ENCODE measurements around the gene MRC1.

MRC1 gene

DNA sequence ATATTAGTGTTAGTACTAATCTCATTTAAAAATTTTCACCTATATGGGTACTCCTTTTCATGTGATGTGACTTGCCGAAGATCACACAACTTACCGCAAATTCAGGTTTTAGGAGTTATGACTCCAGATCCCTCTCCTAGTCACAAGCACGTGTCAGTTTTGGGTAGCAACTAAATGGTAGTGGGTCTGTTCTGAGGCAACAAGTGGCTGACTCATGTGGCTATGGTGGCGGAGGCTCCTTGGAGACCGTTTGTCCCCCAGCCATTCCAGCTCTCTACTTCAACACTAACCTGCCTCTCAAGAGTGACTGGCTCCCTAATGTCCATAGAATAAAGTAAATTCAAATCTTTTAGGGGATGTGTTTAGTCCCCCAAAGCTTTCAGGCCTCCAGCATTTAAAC lies 39.5 kb downstream of the MRC1 start:
- no peak for DNase-seq

DNA sequence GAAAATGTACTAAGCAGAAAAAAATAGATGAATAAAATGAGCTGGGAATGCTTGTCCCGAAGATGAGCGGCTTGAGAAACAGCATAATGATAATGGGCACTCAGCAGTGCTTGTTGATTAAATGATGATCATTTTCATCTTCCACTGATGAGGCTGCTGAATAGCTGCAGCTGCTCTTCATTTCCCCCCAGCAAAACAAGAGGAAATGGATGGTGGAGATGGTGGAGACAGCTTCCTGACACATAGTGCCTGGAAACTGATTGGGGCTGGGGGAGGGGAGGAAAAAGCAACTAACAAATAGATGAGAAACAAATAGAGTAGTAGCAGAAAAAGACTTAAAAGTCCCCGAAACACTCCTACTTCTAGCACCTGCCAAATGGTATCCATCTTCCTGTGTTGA lies 41.4 kb downstream of the MRC1 start:
- no peak for DNase-seq

DNA sequence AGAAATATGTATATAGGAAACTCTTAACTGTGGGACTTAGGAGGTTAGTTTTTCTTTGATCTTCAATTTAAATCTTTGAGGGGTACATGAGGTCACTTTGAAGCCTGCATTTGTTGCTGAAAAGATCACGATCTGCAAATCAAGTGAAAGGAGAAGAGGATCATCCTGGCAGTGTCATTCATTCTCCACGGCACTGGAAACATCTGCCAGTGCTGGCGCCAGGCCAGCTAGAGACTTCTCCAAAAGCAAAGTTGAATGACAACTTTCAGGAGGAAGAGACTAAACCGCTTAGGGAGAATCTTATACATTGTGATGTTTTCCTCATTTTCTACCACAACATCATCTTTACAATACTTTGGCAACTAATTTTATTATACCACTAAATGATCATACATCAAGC lies 42.5 kb downstream of the MRC1 start:
- DNase-seq: no peak

DNA sequence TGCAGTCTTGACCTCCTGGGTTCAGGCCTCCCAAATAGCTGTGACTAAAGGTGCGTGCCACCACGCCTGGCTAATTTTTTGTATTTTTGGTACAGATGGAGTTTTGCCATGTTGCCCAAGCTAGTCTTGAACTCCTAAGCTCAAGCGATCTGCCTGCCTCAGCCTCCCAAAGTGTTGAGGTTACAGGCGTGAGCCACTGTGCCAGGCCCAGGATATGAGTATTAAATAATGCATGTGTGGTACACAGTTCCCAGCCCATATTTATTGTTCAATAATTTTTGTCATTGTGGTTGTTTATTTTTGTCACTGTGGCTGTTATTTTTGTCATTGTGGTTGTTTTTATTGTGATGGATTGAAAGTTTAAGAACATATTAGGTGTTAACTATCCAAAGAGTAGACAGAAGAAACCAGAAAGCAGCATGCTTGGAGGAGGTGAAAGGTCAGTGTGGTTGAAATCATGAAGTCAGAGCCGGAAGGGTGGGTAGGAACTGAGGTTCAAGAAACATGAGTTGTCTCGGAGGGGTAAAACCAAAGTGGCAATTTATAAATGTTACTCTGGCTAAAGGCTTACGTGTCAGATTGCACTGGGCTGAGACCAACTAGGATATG lies 45.0 kb downstream of the MRC1 start:
- no peak for DNase-seq

DNA sequence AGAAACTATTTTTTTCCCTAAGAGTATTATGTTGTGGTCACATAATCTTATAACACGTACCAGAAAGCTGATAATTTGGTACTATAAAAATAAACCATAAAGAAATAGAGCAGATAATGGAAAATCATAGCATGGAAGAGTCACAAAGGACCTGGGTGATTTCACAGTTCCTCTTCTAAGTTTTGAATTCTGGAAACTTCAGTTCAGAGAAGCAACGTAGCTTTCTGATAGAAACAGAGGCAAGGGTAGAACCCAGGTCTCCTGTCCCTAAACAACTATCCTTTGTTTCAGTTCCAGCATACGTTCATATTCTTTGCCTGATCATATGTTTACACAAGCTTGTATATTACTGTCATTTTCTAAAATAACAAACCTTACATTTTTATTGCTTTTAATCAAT lies 47.9 kb downstream of the MRC1 start:
- DNase-seq: no peak

DNA sequence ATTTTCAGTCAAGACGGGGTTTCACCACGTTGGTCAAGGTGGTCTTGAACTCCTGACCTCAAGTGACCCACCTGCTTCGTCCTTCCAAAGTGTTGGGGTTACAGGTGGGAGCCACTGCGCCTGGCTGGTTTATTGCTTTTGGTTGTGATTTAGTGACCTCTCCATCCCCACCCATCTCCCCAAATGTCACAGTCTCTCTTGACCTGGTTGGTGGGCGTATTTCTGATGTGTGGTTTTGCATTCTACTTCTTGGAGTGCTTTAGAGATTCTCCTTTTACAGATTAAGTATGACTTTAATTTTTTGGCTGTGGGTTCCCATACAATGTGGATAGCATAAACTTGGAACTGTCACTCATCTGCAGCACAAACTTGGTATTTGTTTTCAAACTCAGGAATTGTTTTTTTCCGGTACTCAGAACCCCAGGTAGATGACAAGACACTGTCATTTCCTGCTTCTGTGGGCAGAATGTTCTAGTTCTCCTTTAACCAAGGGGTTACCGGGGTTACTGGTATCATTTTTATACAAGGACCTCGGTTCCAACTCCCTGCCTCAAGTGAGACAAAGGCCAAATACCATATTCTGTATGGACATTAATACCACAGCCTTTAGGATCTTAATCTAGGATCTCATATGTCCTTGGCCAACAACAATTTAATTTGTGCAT lies 50.5 kb downstream of the MRC1 start:
- no peak for DNase-seq

DNA sequence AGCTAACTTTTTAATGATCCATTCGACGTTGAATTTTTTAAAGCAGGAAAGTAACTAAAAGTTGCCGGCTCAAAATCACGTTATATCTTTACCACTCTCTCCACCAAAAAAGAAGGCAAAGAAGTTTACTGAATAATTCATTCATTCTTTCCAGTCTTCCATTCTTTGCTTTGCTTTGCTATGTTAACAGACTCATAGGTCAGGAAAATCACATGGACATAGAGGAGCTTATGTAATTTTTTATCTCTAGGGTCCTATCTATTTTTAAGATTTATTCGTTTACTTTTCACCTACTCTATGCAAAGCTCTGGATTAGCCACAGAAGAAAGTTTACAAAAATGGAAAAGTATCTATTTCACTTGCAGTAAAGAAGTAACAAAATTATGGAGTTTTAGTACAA lies 52.6 kb downstream of the MRC1 start:
- DNase-seq: no peak

DNA sequence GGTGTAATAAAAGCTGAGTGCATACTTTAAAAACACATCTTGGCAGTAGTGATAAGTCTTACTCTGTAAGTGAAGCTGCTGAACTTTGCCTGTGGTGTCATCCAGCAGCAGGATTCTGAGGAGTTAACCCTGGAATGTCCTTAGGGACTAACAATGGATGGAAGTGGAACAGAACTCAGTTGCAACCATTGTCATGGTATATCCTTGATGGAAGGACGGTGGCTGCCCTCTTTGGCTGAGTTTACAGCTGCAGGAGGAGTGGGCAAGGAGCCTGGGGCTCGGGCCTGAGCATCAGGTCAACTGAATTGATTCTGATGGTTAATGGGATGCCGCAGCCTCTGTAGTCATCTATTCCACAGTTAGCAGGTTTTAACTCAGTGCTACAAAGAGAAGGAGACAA lies 56.2 kb downstream of the MRC1 start:
- DNase-seq: no peak

DNA sequence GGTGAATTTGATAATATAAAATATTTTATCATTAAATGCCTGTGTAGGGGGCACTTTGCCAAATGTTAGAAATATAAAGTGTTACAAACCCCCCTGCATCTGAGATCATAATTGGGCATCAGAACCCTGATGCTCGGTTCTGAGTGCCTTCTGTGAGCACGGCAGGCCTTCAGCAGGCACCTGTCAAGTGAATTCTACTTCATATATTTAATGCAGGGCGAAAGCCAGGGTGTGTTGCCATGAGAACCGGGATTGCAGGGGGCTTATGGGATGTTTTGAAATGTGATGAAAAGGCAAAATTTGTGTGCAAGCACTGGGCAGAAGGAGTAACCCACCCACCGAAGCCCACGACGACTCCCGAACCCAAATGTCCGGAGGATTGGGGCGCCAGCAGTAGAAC lies 57.2 kb downstream of the MRC1 start:
- no peak for DNase-seq

DNA sequence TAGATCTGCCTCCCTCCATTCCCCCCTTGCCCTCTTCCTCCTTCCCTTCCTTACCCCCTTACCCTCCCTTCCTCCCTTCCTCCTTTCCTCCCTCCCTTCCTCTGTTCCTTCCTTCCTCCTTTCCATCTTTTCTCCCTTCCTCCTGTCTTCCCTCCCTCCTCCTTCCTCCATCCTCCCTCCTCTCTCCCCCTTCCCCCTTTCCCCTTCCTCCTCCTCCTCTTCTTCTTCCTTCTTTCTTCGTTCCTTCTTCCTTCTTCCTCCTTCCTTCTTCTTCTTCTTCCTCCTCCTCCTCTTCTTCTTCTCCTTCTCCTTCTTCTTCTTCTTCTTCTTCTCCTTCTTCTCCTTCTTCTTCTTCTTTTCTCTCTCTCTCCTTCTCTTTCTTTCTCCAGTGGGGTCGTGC lies 57.9 kb downstream of the MRC1 start:
- DNase-seq: no peak

DNA sequence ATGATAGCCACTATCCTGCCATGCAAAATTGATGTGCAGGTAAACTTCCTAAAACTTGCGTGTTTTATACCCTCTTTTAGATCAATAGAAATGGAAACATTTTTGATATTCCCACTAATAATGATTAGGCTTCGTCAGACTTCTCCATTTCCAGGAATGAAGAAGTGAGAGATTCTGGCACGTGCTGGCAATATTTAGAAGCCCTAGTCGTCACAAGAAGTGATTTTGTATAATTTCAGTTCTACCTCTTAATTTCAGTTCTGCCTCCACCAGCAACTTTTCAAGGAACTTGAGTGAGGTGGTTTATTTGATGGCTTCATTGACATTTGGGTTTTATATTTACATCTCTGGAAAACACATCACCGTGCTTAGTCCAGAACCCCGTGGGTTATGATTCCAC lies 61.9 kb downstream of the MRC1 start:
- DNase-seq: no peak

DNA sequence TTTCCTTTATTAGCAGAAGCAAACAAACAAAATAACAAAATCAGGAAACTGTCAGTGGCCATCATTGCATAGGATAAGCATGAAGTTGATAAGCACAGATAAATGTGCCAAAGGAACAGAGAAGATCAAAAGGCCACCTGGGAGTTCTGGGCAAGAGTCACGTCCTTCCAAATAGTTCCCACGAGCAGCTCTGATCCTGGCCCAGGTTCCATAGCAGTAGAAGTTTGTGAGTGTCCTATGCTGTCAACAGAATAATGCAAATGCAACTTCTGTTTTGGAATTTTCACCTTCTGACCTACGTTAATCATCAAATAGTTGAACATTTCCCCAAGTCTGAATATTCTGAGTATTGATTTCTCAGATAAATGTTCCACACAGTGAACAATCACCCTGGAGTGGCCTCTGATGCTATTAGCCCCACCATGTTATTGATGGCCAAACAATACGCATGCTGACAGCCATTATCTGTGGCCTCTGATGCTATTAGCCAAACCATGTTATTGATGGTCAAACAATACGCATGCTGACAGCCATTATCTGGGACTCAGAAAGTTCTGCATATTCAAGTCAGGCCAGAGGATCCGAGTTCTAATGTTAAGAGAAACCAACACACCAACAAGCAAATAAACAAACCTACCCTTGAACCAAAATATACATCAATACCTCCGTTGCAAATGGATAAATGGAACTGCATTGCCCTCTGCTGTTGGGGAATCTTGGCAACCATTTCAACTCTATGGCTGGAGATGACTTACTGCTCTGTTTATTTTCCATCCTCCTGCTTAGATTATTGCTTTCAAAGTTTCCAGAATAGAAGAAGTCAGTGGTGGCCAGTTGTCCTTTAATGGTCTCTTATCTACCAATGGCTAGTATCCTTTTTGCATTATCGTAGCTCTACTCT lies 63.3 kb downstream of the MRC1 start:
- DNase-seq: no peak

DNA sequence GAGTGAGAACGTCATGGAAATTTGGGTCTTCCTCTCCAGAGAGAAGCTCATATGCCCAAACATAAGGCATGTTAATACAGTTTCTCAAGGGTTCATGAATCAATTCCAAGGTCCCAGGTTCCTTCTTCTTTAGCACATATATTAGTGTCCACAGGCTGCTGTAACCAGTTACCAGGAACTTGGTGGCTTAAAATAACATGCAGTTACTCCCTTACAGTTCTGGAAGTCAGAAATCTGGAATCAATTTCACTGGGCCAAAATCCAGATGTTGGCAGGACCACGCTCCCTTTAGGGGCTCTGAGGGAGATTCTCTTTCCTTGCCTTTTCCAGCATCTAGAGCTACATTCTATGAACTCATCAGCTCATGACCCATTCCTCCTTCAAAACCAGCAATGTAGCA lies 64.8 kb downstream of the MRC1 start:
- DNase-seq: no peak

DNA sequence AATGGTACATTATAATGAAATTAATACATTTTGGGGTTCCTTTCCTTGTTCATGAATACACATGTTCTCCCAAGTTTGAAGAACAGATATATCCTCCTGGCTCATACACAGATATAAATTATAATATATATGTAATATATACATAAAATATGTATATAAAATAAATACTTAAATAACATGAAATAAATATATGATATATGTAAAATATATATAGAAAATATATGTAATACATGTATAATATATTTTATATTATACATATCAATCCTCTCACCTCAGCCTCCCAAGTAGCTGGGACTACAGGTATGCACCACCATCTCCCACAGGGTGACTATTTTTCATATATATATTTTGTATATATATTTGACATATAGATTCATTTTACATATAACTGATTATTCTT lies 68.0 kb downstream of the MRC1 start:
- DNase-seq: no peak

DNA sequence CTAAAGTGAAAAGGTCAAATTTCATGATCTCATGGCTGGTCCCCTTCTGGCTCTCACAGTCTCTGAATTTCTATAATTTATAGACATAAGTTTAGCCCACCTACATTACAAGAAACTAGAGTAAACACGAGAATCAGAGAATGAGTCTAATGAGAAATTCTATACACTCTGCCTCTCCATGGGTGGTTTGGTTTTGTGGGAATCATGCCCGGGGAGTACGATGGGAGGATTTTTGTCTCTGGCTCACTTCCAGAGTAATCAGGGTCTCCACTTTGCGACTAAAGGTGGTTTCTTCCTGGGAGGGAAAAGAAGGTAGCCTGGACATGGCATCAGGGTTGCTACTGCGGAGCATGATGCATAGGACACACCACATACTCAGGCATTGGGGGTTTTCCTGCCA lies 69.7 kb downstream of the MRC1 start:
- no peak for DNase-seq

DNA sequence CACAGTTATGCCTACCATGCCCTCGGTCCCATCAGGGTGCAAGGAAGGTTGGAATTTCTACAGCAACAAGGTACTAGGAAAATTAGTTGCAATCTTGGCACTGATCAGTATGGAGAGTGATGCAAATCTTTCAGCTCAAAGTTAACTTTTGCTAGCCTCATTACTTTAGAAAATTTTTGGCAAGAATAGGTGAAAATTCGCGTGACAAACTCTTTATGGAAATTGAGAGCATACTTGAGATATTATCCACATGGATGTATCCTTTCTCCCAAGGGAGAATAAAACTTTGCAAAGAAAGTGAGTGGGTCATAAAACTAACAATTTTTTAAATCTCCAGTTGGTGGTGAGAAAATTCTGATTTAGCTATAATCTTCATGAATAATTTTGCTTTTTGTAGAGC lies 71.5 kb downstream of the MRC1 start:
- no peak for DNase-seq

DNA sequence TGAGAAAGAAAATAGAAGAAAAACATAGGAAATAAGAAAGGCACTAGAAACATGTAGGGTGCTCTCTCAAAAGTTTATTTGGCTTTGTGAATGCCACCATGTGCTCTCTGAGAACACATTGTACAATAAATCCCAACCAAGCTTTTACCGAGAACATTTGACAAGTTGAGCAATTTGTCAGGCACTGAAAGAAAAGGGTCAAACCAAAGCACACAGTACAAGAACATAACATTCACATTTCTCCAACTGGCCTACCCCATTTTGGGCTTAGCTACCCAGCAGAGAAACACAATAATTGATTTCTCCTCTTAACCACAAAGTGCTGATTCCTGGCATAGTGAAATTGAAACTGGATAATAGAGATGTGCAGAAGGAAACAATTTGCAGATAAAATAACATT lies 73.4 kb downstream of the MRC1 start:
- no peak for DNase-seq

DNA sequence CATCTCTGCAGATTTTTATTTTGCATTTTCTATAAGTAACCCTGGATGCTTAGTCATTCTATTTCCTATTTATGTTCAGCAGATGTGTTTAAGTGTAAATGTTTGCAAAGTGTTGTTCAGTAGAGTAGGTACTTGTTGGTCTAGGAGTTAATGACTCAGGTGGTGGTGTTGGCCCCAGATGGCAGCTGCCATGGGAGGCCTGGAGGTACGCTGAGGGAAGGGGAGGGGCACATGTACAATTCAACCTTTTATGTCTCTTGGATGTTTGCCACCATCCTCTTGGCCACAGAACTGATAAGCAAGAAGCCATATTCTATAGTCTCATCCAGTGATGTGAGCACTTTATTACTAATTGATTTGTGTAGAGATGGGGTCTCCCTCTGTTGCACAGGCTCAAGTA lies 74.5 kb downstream of the MRC1 start:
- DNase-seq: no peak

DNA sequence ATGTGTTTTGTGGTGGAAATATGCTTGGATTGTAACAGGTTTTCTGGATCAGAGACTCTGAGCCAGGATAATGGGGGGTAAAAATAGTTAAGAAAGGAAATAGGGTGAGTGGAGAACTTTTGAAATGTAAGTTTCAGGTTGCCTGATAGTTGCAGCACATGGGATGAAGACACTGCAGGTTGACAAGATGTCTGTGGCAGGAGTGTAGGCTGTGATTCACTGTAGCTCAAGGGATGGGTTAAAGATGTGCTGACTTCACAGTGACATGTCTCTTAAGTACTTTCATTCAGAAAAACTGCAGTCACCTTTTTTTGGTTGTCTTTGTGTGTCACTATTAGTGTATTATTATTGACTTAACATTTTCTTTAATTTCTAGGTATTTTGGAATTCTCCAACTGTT lies 79.0 kb downstream of the MRC1 start:
- DNase-seq: no peak

DNA sequence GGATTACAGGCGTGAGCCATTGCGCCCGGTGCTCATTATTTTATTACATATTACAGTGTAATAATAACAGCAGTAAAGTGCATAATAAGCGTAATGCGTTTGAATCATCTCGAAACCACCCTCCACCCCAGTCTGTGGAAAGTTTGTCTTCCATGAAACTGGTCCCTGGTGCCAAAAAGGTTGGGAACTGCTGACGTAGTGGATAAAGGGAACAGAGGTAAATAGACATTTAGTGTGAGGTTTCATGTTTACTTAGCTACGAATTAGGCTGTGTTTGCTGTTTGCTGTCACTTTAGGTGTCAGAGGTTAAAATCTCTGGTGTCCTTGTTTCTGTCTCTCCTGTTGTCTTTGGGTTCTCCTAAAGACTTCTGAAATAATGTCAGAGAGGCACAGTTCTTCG lies 82.3 kb downstream of the MRC1 start:
- DNase-seq: no peak

DNA sequence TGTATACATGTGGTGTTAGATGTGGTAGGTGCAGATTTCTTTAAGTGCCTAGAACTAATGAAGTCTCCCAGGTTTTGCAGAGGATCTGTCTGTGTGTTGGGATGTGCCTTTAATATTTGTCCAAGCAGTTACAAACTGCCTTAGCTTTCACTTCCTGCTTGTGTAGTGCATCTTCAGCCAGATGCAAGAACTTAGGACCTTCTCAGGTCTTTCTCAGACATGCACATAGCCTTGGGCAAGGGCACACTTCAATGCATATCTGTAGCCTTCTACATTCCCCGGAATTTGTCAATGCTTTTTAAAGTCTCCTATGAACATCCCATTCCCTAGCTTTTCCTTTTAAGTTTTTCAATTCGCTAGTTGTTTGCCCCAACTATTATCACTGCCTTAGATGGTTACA lies 95.4 kb downstream of the MRC1 start:
- DNase-seq: no peak

DNA sequence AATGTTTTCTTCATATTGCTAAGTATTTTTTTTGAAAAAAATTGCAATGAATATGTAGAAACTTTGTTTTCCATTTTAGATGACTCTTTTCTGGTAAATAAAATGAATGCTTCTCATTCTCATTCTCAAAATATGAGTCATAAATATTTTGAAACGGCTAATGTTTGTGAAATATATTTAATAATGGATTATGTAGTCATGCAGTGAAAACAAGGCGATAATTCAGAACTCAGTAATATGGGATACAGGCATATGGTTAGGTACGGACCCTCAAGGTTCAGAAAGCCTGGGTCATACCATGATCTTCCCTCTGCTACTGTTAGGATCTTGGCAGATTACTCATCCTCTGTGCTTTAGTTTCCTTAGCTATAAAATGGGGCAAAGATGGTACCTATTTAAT lies 96.3 kb downstream of the MRC1 start:
- no peak for DNase-seq

DNA sequence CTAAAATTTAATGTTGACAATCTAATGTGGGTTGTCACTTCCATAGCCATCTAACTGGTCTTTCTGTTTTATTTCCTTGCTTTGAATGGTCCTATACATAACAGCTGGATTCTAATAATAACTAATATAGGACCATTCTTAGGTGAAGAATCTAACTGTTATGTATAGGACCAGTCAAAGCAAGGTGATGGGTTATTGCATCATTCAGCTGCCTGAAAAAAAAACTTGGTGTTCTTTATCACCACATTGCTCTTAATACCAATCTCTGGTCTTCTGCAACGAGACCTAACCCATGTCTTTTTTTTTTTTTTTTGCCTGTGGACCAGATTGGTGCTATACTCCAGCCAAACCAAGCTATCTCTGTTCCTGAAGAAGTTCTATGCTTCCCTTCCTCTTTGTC lies 96.9 kb downstream of the MRC1 start:
- no peak for DNase-seq

DNA sequence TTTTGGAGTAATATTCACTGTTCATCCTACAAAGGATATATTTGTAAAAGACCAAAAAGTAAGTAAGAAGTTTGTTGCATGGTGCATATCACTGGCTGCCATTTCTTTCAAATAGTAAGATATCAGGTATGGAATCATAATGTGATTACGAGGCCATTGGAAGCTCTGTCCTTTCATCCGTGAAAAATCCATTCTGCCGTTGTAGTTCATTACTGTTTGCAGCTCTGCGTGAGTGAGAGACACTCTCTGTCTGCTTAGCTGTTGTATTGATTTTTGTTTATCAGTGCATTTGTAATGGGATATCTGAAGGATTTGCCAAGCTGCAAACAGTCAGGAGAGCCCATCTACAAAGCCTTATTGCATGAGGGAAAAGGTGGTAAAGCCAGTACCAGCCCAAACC lies 98.5 kb downstream of the MRC1 start:
- DNase-seq: no peak

Measured in stimulated activated CD4-positive, alpha-beta T cell treated with anti-CD3 and anti-CD28 coated beads, Interleukin-4, amount 100 ng/mL, for 4 hours (primary cell).